Subcutaneous adipose tissue (tissue), 4 donors: Measurements from ENCODE around the gene RXFP4. TPM values are rescaled to one million over a fixed set of nuclear protein-coding genes. Genes with fewer than 3 reads are reported as not detected.

Experiments used
- total RNA-seq, 4 donors: library from RNA; depleted of rRNA; stranded (reverse); fragments of >200 nt; gene quantifications; one replicate each; pipeline ENCODE4 v1.1.0, GENCODE V29; 2016
- TF ChIP-seq, protein P1 (sequence below): fragments of 450-650 bp; IDR thresholded peaks from one replicate; pipeline ENCODE4 v1.5.1; 2016; ENCODE audit warnings: low read depth, mild to moderate bottlenecking, control low read depth, antibody characterized with exemption, moderate library complexity

Gene RXFP4
- total RNA-seq, 4 donors from 2014 or later: not detected

DNA sequence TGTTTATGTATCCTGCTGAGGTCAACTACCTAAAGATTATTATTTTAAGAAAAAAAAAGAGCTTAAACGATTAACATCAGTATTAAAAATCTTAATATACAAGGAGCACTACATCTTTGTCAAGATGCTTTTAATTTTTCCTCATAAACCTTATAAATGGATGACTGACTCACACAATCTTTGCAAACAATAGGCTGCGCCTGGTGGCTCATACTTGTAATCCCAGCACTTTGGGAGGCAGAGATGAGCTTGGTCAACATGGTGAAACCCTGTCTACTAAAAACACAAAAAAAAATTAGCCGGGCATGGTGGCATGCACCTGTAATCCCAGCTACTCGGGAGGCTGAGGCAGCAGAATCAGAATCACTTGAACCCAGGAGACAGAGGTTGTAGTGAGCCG is 9.0 kb upstream of the RXFP4 start:
- TF ChIP-seq, protein P1, sequence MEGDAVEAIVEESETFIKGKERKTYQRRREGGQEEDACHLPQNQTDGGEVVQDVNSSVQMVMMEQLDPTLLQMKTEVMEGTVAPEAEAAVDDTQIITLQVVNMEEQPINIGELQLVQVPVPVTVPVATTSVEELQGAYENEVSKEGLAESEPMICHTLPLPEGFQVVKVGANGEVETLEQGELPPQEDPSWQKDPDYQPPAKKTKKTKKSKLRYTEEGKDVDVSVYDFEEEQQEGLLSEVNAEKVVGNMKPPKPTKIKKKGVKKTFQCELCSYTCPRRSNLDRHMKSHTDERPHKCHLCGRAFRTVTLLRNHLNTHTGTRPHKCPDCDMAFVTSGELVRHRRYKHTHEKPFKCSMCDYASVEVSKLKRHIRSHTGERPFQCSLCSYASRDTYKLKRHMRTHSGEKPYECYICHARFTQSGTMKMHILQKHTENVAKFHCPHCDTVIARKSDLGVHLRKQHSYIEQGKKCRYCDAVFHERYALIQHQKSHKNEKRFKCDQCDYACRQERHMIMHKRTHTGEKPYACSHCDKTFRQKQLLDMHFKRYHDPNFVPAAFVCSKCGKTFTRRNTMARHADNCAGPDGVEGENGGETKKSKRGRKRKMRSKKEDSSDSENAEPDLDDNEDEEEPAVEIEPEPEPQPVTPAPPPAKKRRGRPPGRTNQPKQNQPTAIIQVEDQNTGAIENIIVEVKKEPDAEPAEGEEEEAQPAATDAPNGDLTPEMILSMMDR: no peak

DNA sequence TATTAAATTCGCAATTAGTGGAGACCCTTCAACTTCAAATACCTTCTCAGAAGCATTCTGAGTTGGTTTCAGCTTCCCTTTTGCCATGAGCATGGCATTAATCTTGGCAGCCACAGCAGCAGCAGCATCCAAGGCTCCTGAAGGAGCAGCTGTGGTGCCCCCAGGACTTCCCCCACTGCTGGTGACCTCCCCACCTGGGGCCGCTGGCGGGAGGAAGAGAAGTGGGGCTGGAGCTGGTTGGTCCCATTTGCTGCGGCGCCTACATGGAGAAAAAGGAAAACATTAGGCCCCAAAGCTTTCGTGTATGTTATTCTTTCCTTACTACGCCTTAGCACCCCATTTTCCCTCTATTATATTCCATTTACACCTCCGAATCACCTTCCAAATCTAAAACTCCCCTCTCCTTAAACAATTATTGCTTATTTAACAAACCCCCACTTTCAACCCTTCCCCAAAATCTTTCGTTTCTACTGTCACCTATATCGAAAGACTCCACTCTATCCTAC is 7.8 kb upstream of the RXFP4 start:
- TF ChIP-seq, protein P1: no peak

DNA sequence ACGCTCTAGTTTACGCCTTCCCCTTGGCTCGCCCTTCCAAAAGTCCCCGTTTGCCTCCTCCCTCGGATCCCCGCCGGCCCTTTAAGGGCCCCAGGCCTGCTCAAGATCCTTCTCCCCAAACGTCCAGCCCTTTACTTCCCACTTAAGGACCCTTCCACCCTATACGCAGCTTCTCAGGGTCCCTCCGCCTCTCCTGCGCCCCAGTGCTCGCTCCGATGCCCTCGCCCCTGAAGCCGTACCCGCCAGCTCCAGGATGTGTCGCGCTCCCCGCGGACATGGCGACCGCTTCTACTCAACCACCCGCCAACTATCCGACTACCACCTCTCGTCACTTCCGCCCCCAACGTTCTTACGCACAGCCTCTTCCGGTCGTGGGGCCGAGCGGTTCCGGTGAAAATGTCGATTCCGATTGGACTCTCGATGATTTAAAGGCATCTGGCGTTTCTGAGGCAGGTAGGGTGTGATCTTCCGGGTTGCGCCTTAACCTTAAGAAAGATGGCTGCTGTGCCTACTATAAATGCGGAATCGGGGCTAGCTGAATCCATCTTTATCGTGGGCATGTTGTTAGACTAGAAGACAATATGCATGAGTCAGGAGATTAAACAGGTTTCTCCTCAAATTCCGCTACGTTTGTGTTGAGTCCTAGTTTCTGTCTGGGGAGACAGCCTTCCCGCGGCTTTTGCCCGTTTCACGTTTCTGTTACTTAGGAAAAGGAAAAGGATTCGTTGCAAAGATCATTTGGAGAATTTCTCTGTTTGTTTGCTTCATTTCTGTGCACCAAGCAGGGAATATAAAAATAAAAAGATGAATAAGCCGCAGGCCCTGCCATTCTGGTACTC is 7.1 kb upstream of the RXFP4 start, which contains the start of gene KHDC4:
KHDC4 (minus strand) TSS at position 317 of the 839 bp plus-strand sequence; CDS start at position 277, 40 bp downstream.
- TF ChIP-seq, protein P1: no peak

DNA sequence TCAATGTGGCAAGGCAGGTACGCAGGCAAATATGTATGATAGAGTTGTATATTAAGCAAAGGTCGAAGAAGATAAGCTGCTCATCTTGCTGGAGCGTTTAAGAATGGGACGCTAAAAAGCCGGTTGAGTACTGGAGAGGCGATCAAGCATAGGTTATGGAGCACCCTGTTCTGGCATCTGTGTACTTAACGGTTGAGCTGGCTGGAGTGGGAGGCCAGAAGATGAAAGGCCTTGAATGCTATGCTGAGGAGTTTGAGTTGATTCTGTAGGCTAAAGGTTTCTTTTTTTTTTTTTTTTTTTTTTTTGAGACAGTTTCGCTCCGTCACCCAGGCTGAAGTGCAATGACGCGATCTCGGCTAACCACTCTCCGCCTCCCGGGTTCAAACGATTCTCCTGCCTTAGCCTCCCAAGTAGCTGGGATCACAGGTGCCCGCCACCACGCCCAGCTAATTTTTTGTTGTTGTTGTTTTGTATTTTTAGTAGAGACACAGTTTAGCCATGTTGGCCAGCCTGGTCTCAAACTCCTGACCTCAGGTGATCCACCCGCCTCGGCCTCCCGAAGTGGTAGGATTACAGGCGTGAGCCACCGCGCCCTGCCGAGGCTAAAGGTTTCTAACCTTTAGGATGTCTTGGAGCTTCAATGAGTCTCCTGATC is 6.4 kb upstream of the RXFP4 start:
- TF ChIP-seq, protein P1: no peak

DNA sequence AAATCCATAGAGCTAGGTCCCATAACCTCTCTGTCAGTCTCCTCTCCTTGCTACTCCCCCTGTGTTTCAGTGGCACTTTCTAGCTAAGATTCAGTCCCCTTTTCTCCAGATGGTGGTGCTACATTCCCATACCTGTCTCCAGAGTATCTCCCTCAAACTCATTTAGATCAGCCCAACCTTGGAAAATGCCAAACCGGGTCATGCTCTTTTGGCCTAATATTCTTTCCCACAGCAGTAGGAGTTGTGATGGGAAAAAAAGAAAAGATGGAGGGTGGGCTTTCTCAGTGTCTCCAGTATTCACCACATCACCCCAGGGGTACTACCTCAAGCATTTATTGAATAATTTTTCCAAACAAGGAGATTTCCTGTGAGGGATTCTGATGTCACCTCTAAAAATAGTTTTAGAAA is 3.2 kb upstream of the RXFP4 start:
- TF ChIP-seq, protein P1: no peak

DNA sequence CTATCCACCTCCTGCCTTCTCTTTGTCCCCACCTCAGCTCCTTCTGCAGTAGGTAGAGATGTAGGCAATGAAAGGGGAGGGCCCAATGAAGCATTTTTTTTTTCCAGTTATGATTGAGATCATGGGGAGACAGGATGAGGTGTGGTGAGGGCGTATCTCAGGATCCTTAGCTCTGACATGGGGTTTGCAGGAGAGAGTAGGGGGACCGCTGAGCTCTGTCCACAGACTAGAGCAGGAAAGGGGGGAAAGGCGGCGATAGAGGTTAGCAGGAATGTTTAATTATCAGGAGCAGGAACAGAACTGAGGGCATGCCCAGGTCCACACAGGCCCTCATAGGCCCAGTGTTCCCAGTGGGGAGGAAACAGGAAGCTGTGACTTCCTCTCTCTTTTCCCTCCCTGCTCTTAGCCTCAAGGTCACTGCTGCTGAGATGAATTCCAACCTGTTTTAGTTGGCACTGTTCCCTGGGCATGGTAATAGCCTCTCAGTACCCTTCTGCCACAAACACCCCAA is 901 bp upstream of the RXFP4 start:
- TF ChIP-seq, protein P1: no peak
